Small intestine (tissue), 16 donors: ENCODE measurements around the gene TMEM273. TPM values are rescaled to one million over a fixed set of nuclear protein-coding genes. Genes with fewer than 3 reads are reported as not detected.
A peak's percentile ranks its signal among the peaks of the same experiment; 100 is the strongest.

ENCODE experiments used
- DNase-seq, 2 donors: peaks; one replicate each; pipeline versions ENCODE4 v3.0.0 to v3.0.0-alpha.2; 2013
- FAIRE-seq: peaks from 2 replicates; lab custom pipeline; 2012; peaks lifted over from hg19 to GRCh38; lab: Jason Lieb, UNC
- H3K27ac ChIP-seq, 3 donors: one replicate each; pipeline ENCODE4 v1.5.1; 2013; ENCODE audit warnings: low read length in 2 of 3, mild to moderate bottlenecking in 2 of 3, control low read depth in 1 of 3, inconsistent platforms in 1 of 3, low read depth in 1 of 3, moderate library complexity in 1 of 3
- H3K27me3 ChIP-seq, 3 donors: one replicate each; pipeline ENCODE4 v1.6.1; 2013; ENCODE audit warnings: low read length in 3 of 3, inconsistent platforms in 1 of 3; ENCODE audit not compliant: control insufficient read depth in 3 of 3, insufficient read depth in 3 of 3
- H3K36me3 ChIP-seq, 3 donors: one replicate each; pipeline ENCODE4 v1.6.1; 2013; ENCODE audit warnings: low read length in 3 of 3, inconsistent platforms in 1 of 3, low read depth in 1 of 3, mild to moderate bottlenecking in 1 of 3, moderate library complexity in 1 of 3; ENCODE audit not compliant: control insufficient read depth in 3 of 3, insufficient read depth in 2 of 3
- H3K4me1 ChIP-seq, 3 donors: one replicate each; pipeline ENCODE4 v1.6.1; 2013; ENCODE audit warnings: low read length in 2 of 3, inconsistent platforms in 1 of 3, low read depth in 1 of 3, mild to moderate bottlenecking in 1 of 3, moderate library complexity in 1 of 3; ENCODE audit not compliant: control insufficient read depth in 3 of 3, insufficient read depth in 2 of 3
- H3K4me3 ChIP-seq, 3 donors: one replicate each; pipeline ENCODE4 v1.5.1; 2013; ENCODE audit warnings: low read length in 3 of 3, control low read depth in 1 of 3, inconsistent platforms in 1 of 3, low read depth in 1 of 3, mild to moderate bottlenecking in 1 of 3, moderate library complexity in 1 of 3
- H3K9me3 ChIP-seq, 2 donors: one replicate each; pipeline ENCODE4 v1.6.1; 2013; ENCODE audit warnings: low read depth in 1 of 2, low read length in 1 of 2; ENCODE audit not compliant: control insufficient read depth in 2 of 2, insufficient read depth in 1 of 2
- WGBS, 3 donors: extraction: QIAGEN DNeasy Blood & Tissue Kit; methylation state at CpG; one replicate each; pipeline ENCODE4 v1.1.7; 2013; 5-methylcytosine and 5-hydroxymethylcytosine counted together
- long read RNA-seq, 10 donors: transcript quantifications; one replicate each; lab custom pipeline, GENCODE V29; 2026
- polyA plus RNA-seq, 4 donors: library from polyadenylated mRNA; stranded (reverse) in 3 of 4; unstranded in 1 of 4; fragments of 200-250 nt in 3 of 4; fragments of 120-200 nt in 1 of 4; gene quantifications; one replicate each; pipeline versions ENCODE4 v1.2.1 to v1.2.3, GENCODE V29; 2013
- donor health status: healthy with polysubstance abuse.
- donor health status: control.
- donor health status: control.
- donor health status: Bipolar disorder and iron deficiency.
- donor health status: healthy.

The TMEM273 gene, protein sequence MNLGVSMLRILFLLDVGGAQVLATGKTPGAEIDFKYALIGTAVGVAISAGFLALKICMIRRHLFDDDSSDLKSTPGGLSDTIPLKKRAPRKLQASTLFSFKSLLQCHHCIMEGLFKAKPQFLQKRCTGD
- 10 to 100 TPM in 1 of 4 donors, 1 to 10 TPM in 3; 1.8 to 19.9 (median 3.4) TPM for polyA plus RNA-seq
- long read RNA-seq, donor 1, partial matches to known transcripts = 0 of 1 reads
- long read RNA-seq, donor 1, other reads (novel, unspliced or antisense) = 0 of 1 reads
- long read RNA-seq, donor 2 = 0 reads
- long read RNA-seq, donor 3, partial matches to known transcripts = 0 of 1 reads
- long read RNA-seq, donor 3, other reads (novel, unspliced or antisense) = 0 of 1 reads
- long read RNA-seq, donor 4 = 0 reads
- long read RNA-seq, donor 5, partial matches to known transcripts = 0 of 1 reads
- long read RNA-seq, donor 5, other reads (novel, unspliced or antisense) = 0 of 1 reads
- long read RNA-seq, donor 6 = 0 reads
- long read RNA-seq, donor 7 = 0 reads
- long read RNA-seq, donor 8 = 0 reads
- long read RNA-seq, donor 9 = 0 reads
- long read RNA-seq, donor 10 = 0 reads

DNA sequence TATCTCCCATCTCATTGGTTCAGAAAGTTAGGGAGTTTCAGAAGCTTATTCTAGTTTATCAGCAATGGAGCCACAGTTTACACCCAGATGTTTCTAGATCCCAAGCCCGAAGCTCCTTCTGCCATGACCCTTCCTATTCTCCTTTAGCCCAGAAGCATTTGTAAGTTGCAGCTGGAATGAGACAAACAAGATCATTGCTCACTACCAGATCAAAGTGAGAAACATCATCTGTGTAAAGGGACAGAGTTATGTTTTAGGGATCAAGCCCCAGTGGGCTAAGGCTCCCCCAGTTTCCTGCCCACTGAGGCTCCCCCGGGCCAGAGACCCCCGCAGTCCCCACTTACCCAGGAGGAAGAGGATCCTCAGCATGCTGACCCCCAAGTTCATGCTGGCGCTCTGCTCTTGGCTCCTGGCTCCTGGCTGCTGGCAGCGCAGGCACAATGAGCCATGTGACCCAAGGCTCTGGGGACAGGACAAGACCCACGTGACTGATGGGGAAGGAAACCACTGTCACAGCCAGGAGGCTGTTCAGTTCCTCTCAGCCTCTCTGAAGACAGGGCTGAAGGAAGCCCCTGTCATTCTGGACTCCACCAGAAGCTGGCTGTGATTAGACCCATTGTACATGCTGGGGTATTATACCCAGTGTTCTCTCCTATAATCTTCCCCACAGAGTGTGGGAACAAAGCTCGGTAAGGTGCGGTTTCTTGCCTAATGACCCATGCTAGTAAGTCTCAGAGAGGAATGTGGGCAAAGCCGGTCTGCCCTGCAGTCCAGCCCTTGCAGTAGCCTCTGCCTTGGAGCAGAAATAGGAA, at the start of gene TMEM273:
TSS of gene TMEM273 (minus strand) at position 442 of the 812 bp plus-strand sequence. CDS start at position 387, 55 bp downstream.
- Histone ChIP-seq H3K27ac (peak within 1 kb of the TSS in 1 of 3 donors; percentile 53), H3K4me3 (peak within 1 kb of the TSS in 1 of 3 donors; percentile 12), H3K4me1 (no peaks in the 10 kb centered on the region), H3K36me3 (no peaks in the 10 kb centered on the region), H3K9me3 (no peaks in the 10 kb centered on the region), H3K27me3 (no peaks in the 10 kb centered on the region)
- DNase-seq (peak in 1 of 2 donors; percentile 51), FAIRE-seq (no peak)
- 34 to 68% (median 51%) methylated on average over 9 of the region's 9 CpGs for WGBS, 3 donors

DNA sequence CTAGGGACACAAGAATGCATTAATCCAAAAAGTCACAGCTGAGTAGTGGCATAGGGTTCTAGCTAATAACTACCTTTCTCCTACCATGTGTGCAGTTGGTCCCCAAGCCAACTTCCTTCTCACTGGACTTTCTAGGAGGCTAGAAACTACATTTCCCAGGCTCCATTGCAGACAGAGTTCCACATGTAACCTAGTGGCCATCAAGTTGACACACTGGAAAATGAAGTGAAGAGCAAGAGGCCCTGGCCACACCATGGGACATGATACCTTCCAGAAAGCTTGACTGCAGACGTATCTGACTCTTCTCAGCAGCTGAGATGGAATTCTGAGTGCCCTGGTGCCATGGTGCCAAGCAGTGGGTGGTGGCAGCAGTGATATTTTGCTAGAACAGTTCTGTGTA, 49.8 kb upstream of the TMEM273 start:
- no peak for FAIRE-seq
- Histone ChIP-seq H3K36me3 (no peaks in the 10 kb centered on the region), H3K4me3 (no peak overlapping the region), H3K27me3 (no peaks in the 10 kb centered on the region), H3K4me1 (no peaks in the 10 kb centered on the region), H3K27ac (no peak overlapping the region), H3K9me3 (no peaks in the 10 kb centered on the region)
- 69 to 82% (median 80%) methylated on average over 1 of the region's 1 CpG for WGBS, 3 donors
- DNase-seq = no peak

DNA sequence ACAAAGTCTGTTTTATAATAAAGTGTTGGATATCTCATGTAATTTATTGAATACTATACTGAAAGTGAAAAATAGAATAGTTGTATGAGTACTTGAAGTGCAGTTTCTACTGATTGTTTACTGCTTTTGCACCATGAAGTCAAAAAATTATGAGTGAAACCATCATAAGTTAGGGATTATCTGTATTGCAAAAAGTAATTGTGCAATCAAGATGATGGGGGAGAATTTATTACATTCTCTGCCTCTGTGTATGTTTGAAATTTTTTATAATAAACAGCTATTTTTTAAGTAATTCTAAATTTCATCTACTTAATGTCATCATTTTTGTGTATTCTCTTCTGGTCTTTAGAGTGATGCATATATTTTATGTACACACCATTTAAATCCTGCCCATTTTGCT, 47.2 kb upstream of the TMEM273 start:
- no peak for FAIRE-seq

DNA sequence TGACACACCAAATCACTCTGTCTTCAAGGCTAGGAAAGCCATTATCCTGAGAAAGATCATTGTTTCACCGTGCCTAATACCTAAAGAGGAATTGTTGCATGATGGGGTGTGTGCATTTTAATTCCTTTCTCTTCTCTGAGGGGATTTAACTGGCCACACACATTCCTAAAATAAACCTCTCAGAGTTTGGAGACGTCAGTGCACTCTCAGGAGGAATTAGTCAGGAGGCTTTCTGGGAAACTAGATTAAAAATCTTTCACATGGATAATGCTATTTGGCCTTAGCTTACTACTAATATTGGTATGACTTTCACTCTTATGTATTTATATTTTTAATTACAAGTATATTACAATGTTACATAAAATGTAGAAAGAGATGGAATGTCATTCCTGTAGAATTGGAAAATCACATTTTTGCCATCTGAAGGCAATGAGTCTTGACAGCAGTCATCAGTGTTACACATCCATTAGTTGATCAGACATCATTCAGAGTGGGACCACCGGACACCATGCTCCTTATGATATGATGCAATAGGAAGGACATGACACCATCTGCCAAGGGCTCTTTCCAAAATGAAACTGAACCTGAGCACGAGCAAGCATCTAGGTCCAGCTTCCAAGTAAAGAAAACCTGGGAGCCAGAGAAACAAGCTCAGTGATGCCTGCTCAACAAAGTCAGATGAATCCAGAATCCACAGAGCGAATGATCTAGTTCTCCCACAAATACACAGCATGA, 43.1 kb upstream of the TMEM273 start:
- 51 to 54% (median 54%) methylated on average over 5 of the region's 5 CpGs for WGBS, 3 donors
- Histone ChIP-seq H3K4me1 (no peaks in the 10 kb centered on the region), H3K27me3 (no peaks in the 10 kb centered on the region), H3K36me3 (no peaks in the 10 kb centered on the region), H3K27ac (no peak overlapping the region), H3K9me3 (no peaks in the 10 kb centered on the region), H3K4me3 (no peak overlapping the region)
- DNase-seq = no peak
- FAIRE-seq = no peak

More for the DNA sequence above, 47.2 kb upstream of the TMEM273 start:
- H3K4me1 ChIP-seq = no peaks in the 10 kb centered on the region
- H3K27me3 ChIP-seq = no peaks in the 10 kb centered on the region
- H3K27ac ChIP-seq = no peak overlapping the region
- H3K36me3 ChIP-seq = no peaks in the 10 kb centered on the region
- H3K9me3 ChIP-seq = no peaks in the 10 kb centered on the region
- no peak overlapping the region for H3K4me3 ChIP-seq
- DNase-seq = no peak

DNA sequence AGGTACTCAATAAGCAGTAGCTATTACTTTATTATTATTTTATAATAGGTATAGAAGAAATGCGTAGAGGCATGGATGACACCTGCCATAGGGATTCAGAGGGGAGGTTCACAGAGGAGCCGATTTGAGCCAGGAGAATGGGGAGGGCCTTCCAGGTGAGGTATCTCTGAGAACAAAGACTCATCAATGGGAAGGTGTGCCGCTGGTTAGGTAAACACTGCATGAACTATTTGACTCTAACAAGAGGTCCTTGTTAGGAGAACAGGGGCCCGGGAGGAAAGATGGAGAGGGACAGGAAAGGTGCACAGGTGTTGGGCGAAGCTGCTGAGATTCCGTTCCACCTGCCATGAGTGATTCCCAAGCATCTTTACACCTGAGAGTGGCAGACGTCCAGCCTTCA, 41.8 kb upstream of the TMEM273 start:
- Histone ChIP-seq H3K4me3 (no peak overlapping the region), H3K4me1 (no peaks in the 10 kb centered on the region), H3K27ac (no peak overlapping the region), H3K36me3 (no peaks in the 10 kb centered on the region), H3K9me3 (no peaks in the 10 kb centered on the region), H3K27me3 (no peaks in the 10 kb centered on the region)
- FAIRE-seq (no peak), DNase-seq (no peak)
- 18 to 72% (median 38%) methylated on average over 7 of the region's 7 CpGs for WGBS, 3 donors

DNA sequence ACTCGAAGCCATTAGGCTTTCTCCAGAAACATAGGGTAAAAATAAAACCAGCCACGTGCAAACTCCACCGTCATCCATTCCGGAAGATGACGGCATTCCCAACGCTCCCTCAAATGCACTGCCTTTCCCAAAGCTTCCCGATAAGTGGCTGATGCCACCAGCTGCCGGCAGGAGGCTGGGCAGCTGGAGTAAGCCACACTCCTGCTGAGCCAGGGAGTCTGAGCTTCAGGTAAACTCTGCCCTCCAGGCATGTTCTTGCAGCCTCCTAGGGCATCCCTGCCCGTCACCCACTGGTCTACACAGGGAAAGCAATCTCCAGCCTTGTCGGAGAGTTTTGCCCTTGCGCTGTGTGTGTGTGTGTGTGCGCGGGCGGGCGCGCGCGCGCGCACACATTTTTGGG, 40.5 kb upstream of the TMEM273 start:
- H3K27ac ChIP-seq = no peak overlapping the region
- DNase-seq = no peak
- no peak for FAIRE-seq
- no peaks in the 10 kb centered on the region for H3K27me3 ChIP-seq
- H3K4me3 ChIP-seq = no peak overlapping the region
- H3K9me3 ChIP-seq = no peaks in the 10 kb centered on the region
- H3K4me1 ChIP-seq = no peaks in the 10 kb centered on the region
- H3K36me3 ChIP-seq = no peaks in the 10 kb centered on the region
- 82 to 84% (median 82%) methylated on average over 20 of the region's 20 CpGs for WGBS, 3 donors

DNA sequence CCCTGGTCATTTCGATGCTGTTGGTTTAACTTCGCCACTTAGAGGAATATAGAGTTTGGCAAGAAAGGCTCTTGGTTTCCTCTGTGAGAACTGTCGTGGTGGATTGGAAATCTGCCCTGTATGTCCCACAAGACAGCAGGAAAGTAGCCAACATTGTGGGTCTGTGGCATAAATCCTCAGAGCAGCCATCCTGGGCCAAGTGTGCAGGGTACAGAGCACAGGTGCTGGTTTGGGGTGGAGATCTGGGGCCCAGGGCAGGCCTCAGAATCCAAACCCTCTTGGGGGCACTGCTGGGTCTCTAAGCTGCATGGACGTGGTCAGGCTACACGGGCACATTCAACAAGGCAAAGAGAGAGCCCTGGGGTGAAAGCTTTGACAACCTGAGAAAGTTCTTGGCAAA, 39.2 kb upstream of the TMEM273 start:
- 82 to 87% (median 83%) methylated on average over 5 of the region's 5 CpGs for WGBS, 3 donors
- Histone ChIP-seq H3K36me3 (no peaks in the 10 kb centered on the region), H3K27me3 (no peaks in the 10 kb centered on the region), H3K4me3 (no peak overlapping the region), H3K9me3 (no peaks in the 10 kb centered on the region), H3K4me1 (no peaks in the 10 kb centered on the region), H3K27ac (no peak overlapping the region)
- no peak for FAIRE-seq
- no peak for DNase-seq

DNA sequence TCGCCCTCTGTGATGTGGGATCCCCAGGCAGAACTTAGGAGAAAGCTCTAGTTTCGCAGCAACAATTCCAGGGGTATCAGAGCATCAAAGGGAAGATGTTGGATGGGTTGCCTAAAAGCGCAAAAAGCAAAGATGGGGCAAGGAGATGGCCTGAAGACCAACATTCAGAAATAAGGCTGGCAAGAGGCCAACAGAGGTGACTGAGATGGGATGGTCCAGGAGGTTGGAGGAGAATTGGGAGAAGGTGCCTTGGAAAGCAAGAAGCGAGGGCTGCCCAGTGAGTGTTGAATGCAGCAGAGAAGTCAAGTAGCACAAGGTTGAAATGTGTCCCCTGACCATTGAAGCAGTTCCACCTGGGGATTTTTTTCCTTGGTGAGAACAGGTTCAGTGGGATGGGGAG, 38.4 kb upstream of the TMEM273 start:
- Histone ChIP-seq H3K27me3 (no peaks in the 10 kb centered on the region), H3K4me3 (no peak overlapping the region), H3K4me1 (no peaks in the 10 kb centered on the region), H3K9me3 (no peaks in the 10 kb centered on the region), H3K27ac (no peak overlapping the region), H3K36me3 (no peaks in the 10 kb centered on the region)
- no peak for FAIRE-seq
- no peak for DNase-seq
- WGBS, 3 donors = 62 to 79% (median 73%) methylated on average over 4 of the region's 4 CpGs
